Panc1 (cell line): Measurements from ENCODE around the gene ARHGAP6.

ENCODE experiments used
- CTCF ChIP-seq: fragments of 450-650 bp; IDR thresholded peaks from 2 replicates; pipeline ENCODE4 v1.5.1; 2017; ENCODE audit warnings: mild to moderate bottlenecking
- POLR2AphosphoS5 ChIP-seq: IDR thresholded peaks from 2 replicates; pipeline ENCODE4 v1.6.1; 2012; ENCODE audit warnings: mild to moderate bottlenecking, low read depth, low read length, moderate library complexity

DNA sequence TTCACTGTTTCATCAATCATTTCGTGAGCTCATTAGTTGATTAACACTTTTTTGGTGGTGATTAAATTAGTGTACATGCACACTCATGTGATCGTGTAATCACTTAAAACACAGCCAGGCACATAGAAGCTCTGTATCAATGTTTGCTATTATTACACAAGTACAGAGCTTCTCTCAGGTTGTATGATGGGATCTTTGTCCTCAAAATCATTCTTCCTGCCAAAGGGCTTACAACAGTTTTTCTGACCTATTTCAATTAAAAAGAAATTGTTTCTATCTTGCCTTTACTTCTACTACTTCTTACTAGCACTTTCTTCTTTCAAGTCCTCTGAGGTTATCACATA lies 227.4 kb downstream of the ARHGAP6 start:
- TF ChIP-seq CTCF: no peak
- no peak for TF ChIP-seq POLR2AphosphoS5
